DMS 273 (cell line): ENCODE results near the gene TPCN2.
"Not testable (repeated sequence)": the region's sequence is repeated elsewhere in the genome, so short reads cannot be mapped to it uniquely, and the experiment has no call there.

Experiments
- DNase-seq: peaks from one replicate; lab custom pipeline; 2025; ENCODE audit not compliant: unreplicated experiment; lab: John Stamatoyannopoulos, UW

TPCN2 gene

DNA sequence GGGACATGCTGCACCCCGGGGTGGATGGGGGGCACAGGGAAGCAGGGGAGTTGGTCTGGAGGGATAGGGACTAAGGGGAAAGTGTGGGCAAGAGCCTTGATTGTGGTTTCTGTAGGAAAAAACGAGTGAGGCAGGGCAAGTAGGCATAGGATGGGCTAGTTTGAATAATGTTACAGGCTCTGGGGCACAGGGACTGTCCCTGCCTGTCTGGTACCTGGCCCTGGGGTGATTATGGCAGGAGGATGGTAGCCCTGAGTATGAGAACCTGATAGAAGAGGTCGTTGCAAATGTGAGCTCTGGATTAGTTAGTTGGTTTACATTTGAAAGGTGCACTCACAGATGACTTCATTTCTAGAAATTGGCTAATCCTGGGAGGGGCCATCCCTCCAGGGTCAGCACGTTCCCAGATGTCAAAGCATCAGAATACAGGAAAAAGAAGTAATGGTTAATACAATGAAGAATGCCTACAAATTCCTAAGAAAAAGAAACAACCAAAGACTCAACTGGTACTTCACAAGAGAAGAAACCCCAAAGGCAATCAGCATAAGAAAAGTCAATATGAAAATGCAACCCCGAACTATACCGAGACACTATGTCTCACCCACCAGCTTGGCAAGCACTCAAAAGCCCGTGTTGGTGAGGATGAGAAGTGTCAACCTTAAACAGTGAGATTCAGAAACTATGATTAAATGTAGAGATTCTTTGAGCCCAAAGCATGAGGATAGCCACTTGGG is 95.8 kb downstream of the TPCN2 start:
- DNase-seq, result no peak

DNA sequence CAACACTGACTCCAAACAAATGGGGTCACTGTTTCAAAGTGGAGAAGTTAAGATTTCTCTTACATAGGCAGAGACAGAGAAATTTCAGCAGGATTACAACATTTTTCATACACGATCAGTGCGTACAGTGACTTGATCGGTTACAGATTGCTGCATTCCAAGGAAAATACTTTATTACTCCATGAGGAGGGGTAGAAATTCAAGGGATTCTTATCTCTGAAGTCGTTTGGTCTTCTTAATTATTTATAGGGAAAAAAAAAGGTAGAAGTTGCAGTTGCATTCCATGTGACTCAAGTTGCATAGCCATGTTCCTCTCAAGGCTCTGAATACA is 96.3 kb downstream of the TPCN2 start:
- DNase-seq, result no peak

DNA sequence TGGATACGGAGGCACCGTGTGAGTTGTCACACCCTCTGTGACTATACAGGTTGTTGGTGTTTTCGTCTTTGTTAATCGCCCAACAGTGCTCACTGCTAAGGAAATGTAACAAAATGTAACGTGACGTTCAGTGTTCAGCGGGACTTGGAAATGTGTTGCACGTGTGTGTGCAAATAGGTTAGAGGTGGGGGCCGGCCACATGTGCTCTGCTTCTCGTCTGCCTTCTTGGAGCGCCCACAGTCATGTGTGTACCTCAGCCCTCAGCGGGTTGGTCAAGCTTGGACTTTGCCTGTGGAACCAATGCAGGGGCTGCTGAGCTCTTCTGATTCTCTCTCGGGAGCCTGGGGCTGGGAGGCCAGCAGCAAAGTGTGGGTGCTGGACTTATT is 99.6 kb downstream of the TPCN2 start:
- no peak for DNase-seq

DNA sequence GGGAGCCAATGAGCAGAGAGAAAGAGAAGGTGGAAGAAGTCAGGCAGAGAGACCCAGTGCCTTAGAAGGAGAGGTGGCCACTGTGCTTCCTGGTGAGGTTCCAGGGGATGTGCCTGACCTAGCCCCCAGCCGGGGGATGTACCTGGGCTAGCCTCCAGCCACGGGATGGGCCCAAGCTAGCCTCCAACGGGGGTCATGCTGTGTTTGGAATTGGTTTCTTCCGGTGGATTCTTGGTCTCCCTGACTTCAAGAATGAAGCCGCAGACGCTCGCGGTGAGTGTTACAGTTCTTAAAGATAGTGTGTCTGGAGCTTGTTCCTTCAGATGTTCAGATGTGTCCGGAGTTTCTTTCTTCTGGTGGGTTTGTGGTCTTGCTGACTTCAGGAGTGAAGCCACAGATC is 100.1 kb downstream of the TPCN2 start:
- no peak for DNase-seq

DNA sequence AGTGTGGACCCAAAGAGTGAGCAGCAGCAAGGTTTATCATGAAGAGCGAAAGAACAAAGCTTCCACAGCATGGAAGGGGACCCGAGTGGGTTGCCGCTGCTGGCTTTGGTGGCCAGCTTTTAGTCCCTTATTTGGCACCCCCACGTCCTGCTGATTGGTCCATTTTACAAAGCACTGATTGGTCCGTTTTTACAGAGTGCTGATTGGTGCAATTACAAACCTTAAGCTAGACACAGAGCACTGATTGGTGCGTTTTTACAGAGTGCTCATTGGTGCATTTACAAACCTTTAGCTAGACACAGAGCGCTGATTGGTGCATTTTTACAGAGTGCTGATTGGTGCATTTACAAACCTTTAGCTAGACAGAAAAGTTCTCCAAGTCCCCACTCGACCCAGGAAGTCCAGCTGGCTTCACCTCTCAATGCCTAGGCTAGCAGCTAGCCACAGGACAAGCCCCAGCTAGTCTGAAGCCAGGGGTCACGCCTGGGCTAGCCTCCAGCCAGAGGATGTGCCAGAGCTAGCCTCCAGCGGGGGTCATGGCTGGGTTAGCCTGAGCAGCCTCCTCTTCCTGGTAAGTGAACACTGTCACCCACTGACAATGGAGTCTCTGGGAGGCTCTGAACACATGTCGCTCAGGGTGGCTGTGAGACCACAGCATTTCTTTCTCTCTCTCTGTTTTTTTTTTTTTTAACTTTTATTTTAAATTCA is 100.8 kb downstream of the TPCN2 start:
- DNase-seq, result not testable (repeated sequence)

DNA sequence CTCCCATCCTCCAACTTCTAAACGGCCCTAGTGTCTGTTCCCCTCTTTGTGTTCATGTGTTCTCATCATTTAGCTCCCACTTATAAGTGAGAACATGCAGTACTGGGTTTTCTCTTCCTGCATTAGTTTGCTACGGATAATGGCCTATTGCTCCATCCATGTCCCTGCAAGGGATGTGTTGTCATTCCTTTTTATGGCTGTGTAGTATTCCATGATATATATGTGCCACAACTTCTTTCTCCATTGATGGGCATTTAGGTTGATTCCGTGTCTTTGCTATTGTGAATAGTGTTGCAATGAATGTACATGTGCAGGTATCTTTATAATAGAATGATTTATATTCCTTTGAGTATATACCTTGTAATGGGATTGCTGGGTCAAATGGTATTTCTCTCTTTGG is 101.4 kb downstream of the TPCN2 start:
- no peak for DNase-seq

DNA sequence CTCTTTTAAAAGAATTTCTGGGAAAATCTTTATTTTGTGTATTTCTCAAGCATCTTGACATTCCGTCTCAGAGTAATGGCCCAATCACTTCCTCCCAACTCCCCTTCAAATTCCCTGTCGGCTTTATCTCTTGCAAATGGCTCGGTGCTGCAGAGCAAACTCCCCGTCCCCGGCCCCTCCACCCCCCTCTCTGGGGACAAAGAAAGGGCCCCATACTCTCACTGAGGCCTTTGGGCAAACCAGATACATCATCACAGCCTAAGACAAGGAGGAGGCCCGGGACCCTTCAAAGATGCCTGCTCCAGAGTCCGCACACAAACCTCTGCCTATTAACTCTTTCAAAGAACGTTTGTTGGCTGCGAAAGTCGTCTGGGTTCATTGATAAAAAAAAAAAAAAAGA is 103.1 kb downstream of the TPCN2 start:
- DNase-seq, result no peak

DNA sequence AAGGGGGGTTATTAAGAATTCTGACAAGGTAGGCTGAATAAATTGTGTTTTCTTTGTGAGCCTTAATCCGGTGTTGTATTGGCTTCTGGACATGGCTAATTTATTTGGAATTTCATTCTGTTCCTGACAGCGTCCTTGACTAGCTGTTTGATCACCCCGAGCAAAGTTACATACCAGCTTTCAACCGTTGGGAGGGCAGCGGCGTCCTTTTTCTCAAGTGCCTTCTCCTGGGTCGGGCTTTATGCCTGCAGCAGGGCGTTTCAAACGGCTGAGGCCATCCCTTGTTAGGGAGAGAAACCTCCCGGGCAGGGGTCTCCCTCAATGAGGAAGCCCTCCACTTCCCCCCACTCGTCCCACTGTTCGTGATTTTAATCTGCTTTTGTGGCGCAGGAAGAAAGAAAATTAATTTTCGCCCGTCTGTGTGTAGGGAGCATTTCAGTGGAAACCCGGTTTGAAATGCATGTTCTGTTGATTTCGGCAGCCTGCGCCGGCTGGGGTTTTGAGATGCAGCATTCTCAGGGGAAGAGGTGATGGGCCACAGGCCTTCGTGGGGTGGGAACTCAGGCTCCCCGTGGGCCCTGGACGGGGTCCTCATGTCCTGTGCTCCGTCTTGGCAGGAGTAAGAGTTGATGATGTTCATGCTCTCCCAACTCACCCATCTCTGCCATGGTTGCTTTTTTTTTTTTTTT is 104.1 kb downstream of the TPCN2 start:
- DNase-seq, result no peak

DNA sequence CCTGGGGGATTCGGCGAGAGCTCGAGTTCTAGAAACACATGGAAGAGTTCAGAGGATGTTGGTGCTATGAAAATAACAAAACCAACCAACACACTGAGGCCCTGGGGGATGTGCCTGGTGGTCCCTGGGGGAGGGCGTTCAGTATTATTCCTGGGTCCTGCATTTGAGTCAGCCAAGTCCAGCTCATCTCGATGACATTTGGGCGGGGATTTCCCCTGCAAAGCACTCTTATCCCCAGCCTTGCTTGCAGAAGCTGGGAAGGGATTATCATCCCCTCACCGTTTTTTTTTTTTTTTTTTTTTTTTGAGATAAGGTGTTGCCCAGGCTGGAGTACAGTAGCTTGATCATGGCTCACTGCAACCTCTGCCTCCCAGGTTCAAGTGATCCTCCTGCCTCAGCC is 104.9 kb downstream of the TPCN2 start:
- no peak for DNase-seq

DNA sequence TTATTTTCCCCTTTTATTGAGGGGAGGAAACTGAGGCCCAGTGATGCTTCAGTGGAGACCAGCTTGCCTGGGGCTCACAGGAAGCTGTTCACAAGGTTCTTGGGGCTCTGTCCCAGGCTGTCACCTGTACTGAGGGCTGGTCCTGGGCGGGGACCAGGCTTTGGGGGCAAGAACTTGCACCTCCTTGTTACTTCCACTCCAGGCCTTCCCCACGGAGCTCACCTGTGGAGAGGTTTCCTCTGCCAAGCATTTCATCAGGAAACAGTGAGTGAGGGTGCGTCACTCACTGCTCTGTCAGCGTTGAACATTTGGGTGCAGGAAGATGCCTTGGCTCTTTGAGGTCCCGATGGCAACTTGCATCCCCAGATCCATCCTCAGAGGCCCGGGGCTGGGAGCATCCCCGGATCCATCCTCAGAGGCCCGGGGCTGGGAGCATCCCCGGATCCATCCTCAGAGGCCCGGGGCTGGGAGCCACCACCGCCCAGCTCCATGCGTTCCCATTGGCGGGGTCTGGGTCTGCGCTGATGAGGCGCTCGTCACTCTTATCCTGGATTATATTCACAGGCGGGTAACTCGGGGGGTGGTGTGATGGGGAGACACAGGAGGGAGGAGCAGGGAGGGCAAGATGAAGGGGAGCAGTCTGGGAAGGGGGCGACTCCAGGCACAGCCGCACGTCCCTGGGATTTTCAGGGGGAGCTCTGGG is 105.6 kb downstream of the TPCN2 start:
- no peak for DNase-seq

DNA sequence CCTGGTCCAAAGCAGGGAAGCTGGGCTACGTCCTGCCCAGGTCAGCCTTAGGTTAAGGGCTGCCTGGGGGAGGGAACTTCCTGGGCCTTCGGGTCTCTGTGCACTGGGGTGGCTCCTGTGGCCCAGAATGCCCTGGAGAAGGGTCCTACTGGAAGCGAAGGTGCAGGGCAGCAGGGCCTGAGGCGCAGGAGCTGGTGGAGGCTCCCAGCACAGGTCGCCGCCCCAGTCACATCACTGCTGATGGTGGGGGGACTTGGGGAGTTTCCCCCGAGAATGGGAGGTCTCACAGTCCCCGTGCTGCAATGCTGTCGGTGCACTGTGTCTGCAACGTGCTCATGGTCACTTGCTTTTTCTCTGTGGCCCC is 106.2 kb downstream of the TPCN2 start:
- no peak for DNase-seq

DNA sequence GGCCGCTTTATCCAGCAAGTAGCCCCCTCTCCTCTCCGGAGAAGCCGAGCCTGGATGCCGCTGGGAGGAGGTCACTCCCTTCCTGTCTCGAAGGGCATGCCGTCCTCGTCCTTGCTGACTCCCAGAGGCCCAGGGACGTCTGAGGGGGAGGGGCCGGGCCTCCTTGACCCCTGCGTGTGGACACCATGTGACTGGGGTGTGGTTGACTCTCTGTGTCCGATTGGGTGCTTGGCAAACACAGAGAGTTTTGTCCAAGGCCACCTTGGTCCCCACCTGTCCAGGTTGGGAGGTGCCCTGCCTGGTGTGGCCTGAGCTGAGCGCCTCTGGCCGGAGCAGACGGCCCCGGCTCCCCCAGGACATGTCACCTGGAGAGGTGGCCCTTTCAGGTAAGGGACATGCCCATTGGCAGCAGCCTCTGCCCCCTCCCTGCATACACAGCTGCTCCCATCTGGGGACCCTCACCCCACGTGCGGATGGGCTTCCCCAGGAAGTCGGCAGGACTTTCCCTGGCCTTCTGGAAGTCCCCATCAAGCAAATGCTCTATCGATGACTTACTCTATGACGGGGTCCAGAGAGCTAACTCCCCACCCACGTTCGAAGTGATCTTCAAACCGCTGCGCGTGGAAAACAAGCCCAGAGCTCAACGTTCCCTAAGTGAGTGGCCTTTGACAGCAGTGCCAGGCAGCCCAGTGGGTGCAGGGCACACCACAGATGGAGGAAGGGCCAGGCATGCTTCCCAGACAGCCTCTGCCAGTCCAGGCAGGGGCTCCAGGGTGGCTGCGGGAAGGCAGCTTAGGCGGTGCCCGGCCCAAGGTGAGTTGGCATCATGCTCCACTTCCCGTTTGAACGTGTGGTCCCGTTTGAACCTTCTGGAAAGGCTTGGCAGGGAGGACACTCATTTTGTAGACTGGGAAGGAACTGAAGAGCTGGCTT is 106.8 kb downstream of the TPCN2 start, which contains the start of gene SMIM38:
Gene SMIM38 (plus strand): TSS at position 634 of the 933 bp plus-strand sequence. CDS start 1,912 bp downstream, outside the sequence.
- no peak for DNase-seq

DNA sequence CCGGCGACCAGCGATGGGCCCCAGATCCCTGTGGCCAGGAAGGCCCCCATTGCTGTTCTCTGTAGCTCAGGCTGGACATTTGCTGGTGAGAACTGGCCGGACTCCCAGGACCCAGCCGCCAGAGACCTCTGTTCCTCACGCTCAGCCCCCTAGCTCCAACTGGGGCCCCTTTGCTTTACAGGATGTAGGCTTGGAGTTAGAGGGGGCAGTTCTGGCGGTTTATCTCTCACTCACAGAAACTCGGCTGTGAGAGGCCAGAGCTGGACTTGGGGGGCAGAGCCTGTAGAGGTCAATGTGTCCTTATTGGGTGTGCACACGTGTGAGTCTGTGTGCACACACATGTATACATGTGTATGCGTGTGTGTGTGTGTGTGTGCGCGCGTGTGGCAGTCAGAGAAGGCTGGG is 107.5 kb downstream of the TPCN2 start:
- DNase-seq, result no peak

DNA sequence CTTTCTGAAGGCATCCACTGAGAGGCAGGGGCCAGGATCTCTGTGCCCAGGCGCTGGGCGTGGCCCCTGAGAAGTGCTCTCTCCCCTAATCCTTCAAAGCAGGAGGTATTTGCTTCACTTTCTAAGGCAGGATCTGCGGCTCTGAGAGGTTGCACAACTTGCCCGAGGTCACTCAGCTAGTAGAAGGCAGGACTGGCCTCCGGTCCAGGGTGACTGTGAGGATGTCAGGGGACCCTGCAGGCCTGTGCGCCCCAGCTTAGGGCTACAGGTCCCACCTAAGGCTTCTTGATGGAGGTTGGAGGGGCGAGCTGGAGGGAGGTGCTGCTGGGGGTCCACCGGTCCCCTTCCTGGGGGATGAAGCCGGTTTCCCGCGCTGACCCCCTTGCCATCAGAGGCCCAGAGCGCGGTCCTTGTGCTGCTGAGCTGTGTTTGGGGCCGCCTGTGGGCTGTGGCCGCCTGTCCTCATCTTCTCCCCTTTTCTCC is 108.0 kb downstream of the TPCN2 start:
- no peak for DNase-seq

DNA sequence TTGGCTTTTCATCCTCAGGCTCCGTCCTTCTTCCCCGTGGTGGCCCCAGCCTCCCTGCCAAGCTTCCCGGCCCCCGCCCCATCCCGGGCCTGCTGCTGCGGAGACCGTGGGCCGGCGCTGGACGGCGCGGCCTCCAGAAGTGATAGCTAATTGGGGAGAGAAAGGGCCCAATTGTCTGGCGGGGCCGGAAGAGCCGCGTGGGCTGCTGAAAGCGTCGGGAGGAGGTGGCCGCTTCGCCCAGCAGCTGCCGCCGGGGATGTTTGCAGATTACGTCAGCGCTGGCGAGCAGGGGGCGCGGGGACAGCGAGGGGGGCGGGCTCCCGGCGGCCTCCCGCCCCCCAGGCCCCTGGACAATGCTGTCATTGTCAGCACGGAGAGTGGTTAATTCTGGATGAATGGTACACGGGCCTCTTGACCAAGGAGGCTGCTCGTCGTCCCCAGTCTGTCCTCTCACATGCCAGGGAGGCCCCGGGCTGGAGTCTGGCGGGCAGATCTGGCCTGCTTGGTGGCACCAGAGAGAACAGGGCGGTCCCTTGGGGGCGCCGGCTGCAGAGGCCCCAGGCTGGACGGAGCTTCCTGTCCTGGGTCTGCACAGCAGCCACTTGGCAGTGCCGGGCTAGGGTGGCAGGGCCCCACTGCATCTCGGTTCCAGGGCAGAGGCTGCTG is 108.6 kb downstream of the TPCN2 start:
- DNase-seq, result no peak

DNA sequence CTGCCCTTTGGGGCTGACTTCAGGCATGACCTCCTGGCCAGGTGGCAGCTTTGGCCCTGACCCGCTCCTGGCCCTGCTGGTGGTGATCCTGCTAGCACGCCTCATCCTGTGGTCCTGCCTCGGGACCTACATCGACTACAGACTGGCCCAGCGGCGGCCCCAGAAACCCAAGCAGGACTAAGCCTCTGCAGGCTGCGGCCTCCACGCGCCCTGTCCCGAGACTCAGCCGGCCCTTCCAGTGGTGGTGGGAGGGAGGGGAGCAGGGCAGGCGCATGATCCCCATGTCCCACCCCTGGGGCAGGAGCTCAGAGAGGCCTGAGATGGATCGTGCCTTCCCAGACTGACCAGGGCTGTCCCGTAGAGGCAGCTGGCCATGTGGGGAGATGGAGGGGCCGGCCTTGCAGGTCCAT is 109.1 kb downstream of the TPCN2 start:
- no peak for DNase-seq

DNA sequence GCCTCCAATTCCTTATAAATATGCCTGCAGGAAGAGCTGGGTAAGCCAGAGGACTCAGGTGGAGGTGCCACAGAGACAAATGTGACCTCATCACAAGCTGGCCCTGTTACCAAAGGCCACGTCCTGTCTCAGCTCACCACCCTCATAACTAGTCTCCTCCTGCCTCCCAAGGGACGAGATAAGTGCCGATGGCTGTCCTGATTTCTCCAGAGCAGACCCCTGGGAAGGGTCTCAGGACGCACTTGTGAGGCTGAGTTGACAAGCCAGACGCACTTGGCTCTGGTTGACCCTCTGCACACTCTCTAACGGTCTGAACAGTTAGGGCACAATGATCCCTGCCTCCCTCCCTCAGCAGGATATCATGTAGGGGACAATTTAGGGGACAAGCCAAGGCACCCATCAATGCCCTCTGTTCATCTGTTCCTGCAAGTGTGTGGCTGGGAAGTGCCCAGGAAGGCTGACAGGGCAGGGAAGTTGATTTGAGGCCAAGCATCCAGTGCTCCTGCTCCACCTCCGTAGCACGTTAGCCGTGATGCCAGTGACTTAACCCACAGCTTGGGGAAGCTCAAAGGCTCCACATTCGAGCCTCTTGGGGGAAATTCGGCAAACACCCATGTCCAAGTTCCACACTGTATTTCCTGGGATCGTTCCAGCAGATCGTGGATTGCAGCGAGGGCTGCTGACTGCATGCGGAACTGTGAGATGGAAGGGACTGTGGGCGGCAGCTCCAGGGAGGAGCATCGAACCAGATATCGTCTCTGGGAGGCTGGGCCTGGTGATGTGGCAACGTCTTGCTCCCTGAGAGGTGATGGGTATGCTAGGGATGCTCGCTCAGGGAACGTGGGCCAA is 109.8 kb downstream of the TPCN2 start:
- no peak for DNase-seq

DNA sequence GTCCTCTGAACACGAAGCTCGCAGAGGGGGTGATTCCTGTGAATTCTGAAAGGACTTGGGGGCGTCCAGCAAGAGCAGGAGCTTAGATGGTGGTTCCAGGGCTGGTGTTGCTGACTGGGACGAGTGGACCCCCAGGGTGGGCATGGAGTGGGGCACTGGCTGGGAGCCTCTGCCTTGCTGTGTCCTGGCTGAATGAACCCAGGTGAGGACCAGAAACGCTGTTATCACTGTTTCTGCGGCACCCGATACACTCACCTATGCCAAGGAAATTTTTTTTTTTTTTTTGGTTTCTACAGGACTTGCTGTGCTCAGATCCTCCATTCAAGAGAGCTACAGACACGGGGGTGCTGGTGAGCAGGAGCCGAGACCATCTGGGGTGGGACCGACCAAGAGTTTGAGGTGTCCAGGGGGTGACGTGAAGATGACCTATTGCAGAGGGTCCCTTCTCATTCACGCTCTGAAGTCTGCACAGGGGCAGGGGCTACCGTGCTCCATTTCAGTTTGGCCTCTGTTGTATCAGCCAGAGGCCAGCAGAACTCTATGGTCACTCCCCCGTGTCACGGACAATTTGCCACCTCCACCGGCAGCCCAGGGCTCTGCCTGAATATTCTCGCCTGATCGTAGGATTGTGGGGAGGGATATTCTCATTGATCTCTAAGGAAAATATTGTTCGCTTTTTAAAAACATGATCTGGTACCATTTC is 110.6 kb downstream of the TPCN2 start:
- no peak for DNase-seq
